Nephron (organoid): ENCODE measurements around the gene SP3.
"Not testable (repeated sequence)": the region's sequence is repeated elsewhere in the genome, so short reads cannot be mapped to it uniquely, and the experiment has no call there.

ENCODE experiments used
- H3K27ac Mint-ChIP-seq, 3 experiments: 2 replicates each; pipeline ENCODE4 v1.8.0; 2020; ENCODE audit warnings: mixed read lengths in 3 of 3, mild to moderate bottlenecking in 2 of 3, moderate library complexity in 1 of 3
- H3K27me3 Mint-ChIP-seq: 2 replicates; pipeline ENCODE4 v1.8.0; 2021; ENCODE audit warnings: low read depth, mild to moderate bottlenecking, moderate library complexity, mixed read lengths
- H3K36me3 Mint-ChIP-seq: 2 replicates; pipeline ENCODE4 v1.8.0; 2020; ENCODE audit warnings: low read depth, mixed read lengths
- H3K4me1 Mint-ChIP-seq: 2 replicates; pipeline ENCODE4 v1.8.0; 2020; ENCODE audit warnings: mixed read lengths
- H3K4me3 Mint-ChIP-seq, 3 experiments: 2 replicates each; pipeline ENCODE4 v1.8.0; 2020; ENCODE audit warnings: mild to moderate bottlenecking in 3 of 3, mixed read lengths in 3 of 3, moderate library complexity in 2 of 3
- H3K9me3 Mint-ChIP-seq: 2 replicates; pipeline ENCODE4 v1.8.0; 2020; ENCODE audit warnings: mixed read lengths
- CTCF ChIP-seq, 3 experiments: fragments of 200-600 bp; sonication (generic); IDR thresholded peaks; one replicate each; pipeline ENCODE4 v1.5.0; 2021; ENCODE audit warnings: antibody characterized with exemption in 3 of 3; ENCODE audit not compliant: unreplicated experiment in 3 of 3

Gene SP3

GRCh38 chr2:173891315-173892037 is 73.7 kb downstream of the SP3 start:
- peaks cover 36% of the 10 kb centered on the region for H3K9me3 Mint-ChIP-seq
- no peak overlapping the region for H3K4me3 Mint-ChIP-seq
- no peaks in the 10 kb centered on the region for H3K27me3 Mint-ChIP-seq

GRCh38 chr2:173889464-173889863 is 75.7 kb downstream of the SP3 start:
- H3K4me3 Mint-ChIP-seq, H3K4me1 Mint-ChIP-seq, H3K27ac Mint-ChIP-seq, H3K36me3 Mint-ChIP-seq, H3K27me3 Mint-ChIP-seq: not testable (repeated sequence)
- peaks cover 45% of the 10 kb centered on the region for H3K9me3 Mint-ChIP-seq

More at GRCh38 chr2:173891315-173892037, 73.7 kb downstream of the SP3 start:
- Mint-ChIP-seq H3K27ac (no peak overlapping the region), H3K4me1 (no peaks in the 10 kb centered on the region), H3K36me3 (peaks cover 5% of the 10 kb centered on the region)
- no peak for TF ChIP-seq CTCF (IDR thresholded peaks at IDR 0.05; ENCODE audit: unreplicated experiment in 3 of 3)

- peaks cover 37% of the 10 kb centered on the region for H3K9me3 Mint-ChIP-seq
- H3K36me3 Mint-ChIP-seq = peaks cover 5% of the 10 kb centered on the region
- peaks cover 7% of the 10 kb centered on the region for H3K27me3 Mint-ChIP-seq
- H3K4me1 Mint-ChIP-seq = peaks cover 16% of the 10 kb centered on the region
- H3K4me3 Mint-ChIP-seq = no peak overlapping the region
- TF ChIP-seq CTCF (IDR thresholded peaks at IDR 0.05; ENCODE audit: unreplicated experiment in 3 of 3) = no peak
- no peak overlapping the region for H3K27ac Mint-ChIP-seq
These were observed 78.6 kb downstream of the SP3 start for GRCh38 chr2:173886613-173887012.

- Mint-ChIP-seq H3K27ac (peak overlapping the region in 1 of 3 experiments; percentile 31), H3K36me3 (peaks cover 5% of the 10 kb centered on the region), H3K9me3 (peaks cover 22% of the 10 kb centered on the region), H3K4me3 (no peak overlapping the region), H3K4me1 (peaks cover 26% of the 10 kb centered on the region), H3K27me3 (peaks cover 11% of the 10 kb centered on the region)
- TF ChIP-seq CTCF (IDR thresholded peaks at IDR 0.05; ENCODE audit: unreplicated experiment in 3 of 3) = peak; percentile 28 to 44 (median 40)
These were observed 81.0 kb downstream of the SP3 start for GRCh38 chr2:173884025-173884802.

GRCh38 chr2:173881886-173882285 is 83.3 kb downstream of the SP3 start:
- TF ChIP-seq CTCF (IDR thresholded peaks at IDR 0.05; ENCODE audit: unreplicated experiment in 3 of 3) = no peak
- Mint-ChIP-seq H3K27ac (peak overlapping the region in 1 of 3 experiments; percentile 30), H3K9me3 (peaks cover 9% of the 10 kb centered on the region), H3K4me3 (peak overlapping the region in 1 of 3 experiments; percentile 16), H3K4me1 (peaks cover 26% of the 10 kb centered on the region), H3K27me3 (peaks cover 14% of the 10 kb centered on the region), H3K36me3 (no peaks in the 10 kb centered on the region)

- peaks cover 14% of the 10 kb centered on the region for H3K27me3 Mint-ChIP-seq
- H3K4me1 Mint-ChIP-seq = peaks cover 26% of the 10 kb centered on the region
These were observed 83.7 kb downstream of the SP3 start for GRCh38 chr2:173881461-173881860.

More at GRCh38 chr2:173881461-173881860, 83.7 kb downstream of the SP3 start:
- Mint-ChIP-seq H3K36me3 (no peaks in the 10 kb centered on the region), H3K4me3 (peak overlapping the region in 1 of 3 experiments; percentile 16), H3K9me3 (peaks cover 9% of the 10 kb centered on the region), H3K27ac (peak overlapping the region in 1 of 3 experiments; percentile 30)
- TF ChIP-seq CTCF (IDR thresholded peaks at IDR 0.05; ENCODE audit: unreplicated experiment in 3 of 3) = no peak
